ENCODE measurements around the gene ART1. TPM values are rescaled to one million over a fixed set of nuclear protein-coding genes. Genes with fewer than 3 reads are reported as not detected.
A peak's percentile ranks its signal among the peaks of the same experiment; 100 is the strongest.

The ART1 gene
- total RNA-seq, 3 donors from 2014 or later = 1.8 TPM; not detected in 2

DNA sequence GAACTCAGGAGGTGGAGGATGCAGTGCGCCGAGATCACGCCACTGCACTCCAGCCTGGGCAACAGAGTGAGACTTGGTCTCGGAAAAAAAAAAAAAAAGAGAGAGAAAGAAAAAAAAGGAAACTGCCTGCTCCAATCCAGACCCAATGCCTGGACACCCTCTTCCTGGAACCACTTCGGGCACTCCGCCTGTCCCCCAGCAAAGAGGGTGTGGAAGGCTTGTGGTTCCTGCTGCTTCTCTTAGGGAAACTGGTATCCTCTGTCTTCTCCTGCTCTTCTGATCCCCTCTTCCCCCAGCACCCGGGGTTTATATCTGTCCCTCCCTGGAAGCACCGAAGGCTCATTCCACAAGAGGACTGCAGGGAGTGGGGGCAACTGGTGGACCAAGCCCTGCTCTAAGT, 13.3 kb downstream of the ART1 start:
- TF ChIP-seq, protein P1, sequence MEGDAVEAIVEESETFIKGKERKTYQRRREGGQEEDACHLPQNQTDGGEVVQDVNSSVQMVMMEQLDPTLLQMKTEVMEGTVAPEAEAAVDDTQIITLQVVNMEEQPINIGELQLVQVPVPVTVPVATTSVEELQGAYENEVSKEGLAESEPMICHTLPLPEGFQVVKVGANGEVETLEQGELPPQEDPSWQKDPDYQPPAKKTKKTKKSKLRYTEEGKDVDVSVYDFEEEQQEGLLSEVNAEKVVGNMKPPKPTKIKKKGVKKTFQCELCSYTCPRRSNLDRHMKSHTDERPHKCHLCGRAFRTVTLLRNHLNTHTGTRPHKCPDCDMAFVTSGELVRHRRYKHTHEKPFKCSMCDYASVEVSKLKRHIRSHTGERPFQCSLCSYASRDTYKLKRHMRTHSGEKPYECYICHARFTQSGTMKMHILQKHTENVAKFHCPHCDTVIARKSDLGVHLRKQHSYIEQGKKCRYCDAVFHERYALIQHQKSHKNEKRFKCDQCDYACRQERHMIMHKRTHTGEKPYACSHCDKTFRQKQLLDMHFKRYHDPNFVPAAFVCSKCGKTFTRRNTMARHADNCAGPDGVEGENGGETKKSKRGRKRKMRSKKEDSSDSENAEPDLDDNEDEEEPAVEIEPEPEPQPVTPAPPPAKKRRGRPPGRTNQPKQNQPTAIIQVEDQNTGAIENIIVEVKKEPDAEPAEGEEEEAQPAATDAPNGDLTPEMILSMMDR (IDR thresholded peaks at IDR 0.05) = no peak

DNA sequence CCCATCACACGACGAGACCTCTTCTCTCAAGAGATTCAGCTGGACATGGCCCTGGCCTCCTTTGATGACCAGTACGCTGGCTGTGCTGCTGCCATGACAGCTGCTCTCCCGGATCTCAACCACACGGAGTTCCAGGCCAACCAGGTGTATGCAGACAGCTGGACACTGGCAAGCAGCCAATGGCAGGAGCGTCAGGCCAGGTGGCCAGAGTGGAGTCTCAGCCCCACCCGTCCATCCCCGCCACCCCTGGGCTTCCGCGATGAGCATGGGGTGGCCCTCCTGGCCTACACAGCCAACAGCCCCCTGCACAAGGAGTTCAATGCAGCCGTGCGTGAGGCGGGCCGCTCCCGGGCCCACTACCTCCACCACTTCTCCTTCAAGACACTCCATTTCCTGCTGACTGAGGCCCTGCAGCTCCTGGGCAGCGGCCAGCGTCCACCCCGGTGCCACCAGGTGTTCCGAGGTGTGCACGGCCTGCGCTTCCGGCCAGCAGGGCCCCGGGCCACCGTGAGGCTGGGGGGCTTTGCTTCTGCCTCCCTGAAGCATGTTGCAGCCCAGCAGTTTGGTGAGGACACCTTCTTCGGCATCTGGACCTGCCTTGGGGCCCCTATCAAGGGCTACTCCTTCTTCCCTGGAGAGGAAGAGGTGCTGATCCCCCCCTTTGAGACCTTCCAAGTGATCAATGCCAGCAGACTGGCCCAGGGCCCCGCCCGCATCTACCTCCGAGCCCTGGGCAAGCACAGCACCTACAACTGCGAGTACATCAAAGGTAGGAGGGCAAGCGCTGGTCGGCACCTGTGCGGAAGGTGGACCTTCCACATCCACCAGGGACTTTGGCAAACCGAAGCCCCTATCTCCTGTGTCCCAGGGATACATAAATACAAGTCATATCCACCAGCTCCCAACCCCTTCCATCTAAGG, 14.9 kb downstream of the ART1 start:
- no peaks in the 10 kb centered on the region for H3K36me3 ChIP-seq (ENCODE audit: low read depth)
- no peaks in the 10 kb centered on the region for H3K4me1 ChIP-seq (ENCODE audit: low read depth)
- no peaks in the 10 kb centered on the region for H3K9me3 ChIP-seq
- H3K4me3 ChIP-seq = no peak overlapping the region
- DNase-seq (no peak), ATAC-seq (peak; percentile 34)
- intact Hi-C loops (cut with DNase I, micrococcal nuclease) = no loop called here
- TF ChIP-seq, protein P1 (IDR thresholded peaks at IDR 0.05) = no peak

More for the DNA sequence above, 13.3 kb downstream of the ART1 start:
- Histone ChIP-seq H3K4me3 (no peak overlapping the region), H3K9me3 (no peaks in the 10 kb centered on the region), H3K4me1 (ENCODE audit: low read depth) (no peaks in the 10 kb centered on the region), H3K36me3 (ENCODE audit: low read depth) (no peaks in the 10 kb centered on the region)
- intact Hi-C loops (cut with DNase I, micrococcal nuclease) = no loop called here
- ATAC-seq (no peak), DNase-seq (no peak)

DNA sequence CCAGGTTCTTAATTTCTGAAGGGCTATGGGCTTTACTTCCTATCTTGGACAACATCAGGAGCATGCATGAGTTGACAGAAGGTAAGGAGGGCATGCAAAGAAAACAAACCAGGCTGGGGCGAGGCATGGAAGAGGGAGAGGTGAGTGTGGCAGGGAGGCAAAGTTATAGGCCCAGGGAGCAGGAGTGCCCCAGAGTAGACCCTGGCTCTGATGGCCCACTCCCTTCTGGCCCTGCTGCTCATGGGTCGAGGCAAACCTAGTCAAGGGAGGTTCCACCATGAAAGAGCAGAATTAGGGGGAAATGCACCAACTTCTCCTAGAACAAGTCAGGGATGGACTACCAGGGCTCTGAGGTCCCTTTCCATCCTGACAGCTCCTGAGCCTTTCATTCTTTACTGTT, 16.0 kb downstream of the ART1 start:
- DNase-seq = no peak
- no peak for ATAC-seq
- intact Hi-C loops (cut with DNase I, micrococcal nuclease) = no loop called here
- Histone ChIP-seq H3K4me1 (ENCODE audit: low read depth) (no peaks in the 10 kb centered on the region), H3K9me3 (no peaks in the 10 kb centered on the region), H3K4me3 (no peak overlapping the region), H3K36me3 (ENCODE audit: low read depth) (no peaks in the 10 kb centered on the region)
- TF ChIP-seq, protein P1 (IDR thresholded peaks at IDR 0.05) = no peak

DNA sequence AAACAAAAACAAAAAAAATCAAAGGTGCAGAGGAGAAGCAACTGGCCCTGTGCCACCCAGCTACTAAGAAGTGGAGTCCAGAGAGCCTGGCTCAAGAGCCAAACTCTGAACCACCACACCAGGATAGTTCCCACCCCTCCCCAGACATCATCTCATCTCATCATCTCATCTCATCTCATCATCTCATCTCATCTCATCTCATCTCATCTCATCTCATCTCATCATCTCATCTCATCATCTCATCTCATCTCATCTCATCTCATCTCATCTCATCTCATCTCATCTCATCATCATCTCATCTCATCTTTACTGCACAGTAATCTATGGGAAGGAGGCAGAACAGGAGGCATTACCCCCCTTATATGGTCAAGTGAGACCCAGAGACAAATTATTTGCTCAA, 17.9 kb downstream of the ART1 start:
- no peak for DNase-seq
- Histone ChIP-seq H3K36me3 (ENCODE audit: low read depth) (no peaks in the 10 kb centered on the region), H3K9me3 (no peaks in the 10 kb centered on the region), H3K4me1 (ENCODE audit: low read depth) (no peaks in the 10 kb centered on the region), H3K4me3 (no peak overlapping the region)
- TF ChIP-seq, protein P1 (IDR thresholded peaks at IDR 0.05) = no peak
- intact Hi-C loops (cut with DNase I, micrococcal nuclease) = no loop called here
- no peak for ATAC-seq

DNA sequence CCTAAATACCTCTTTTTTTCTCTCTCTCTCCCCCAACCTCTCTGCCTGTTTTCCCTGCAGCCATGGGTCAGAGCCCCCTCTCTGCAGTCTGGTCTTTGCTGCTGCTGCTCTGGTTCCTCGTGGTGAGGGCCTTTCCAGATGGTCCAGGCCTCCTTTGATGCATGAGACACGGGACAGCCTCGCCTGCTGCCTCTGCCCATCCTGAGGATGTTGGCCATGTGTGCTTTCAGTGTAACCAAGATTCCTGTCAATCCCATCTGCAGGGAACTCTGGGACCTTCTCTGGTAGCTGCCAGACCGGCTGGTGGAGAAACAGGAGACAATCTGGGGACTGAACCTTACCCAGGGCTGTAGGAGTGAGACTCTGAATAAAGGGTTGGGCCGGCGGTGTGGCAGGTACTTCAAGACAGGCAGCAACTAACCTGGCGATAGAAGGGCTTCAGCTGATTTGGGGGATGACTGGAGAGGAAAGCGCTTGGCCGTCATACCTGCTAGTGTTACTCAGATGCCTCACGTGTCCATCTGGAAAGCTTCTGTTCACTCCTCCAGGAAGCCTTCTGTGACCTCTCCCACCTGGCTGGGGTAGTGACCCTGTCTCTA, 19.2 kb downstream of the ART1 start:
- Histone ChIP-seq H3K36me3 (ENCODE audit: low read depth) (no peaks in the 10 kb centered on the region), H3K4me1 (ENCODE audit: low read depth) (no peaks in the 10 kb centered on the region), H3K4me3 (no peak overlapping the region), H3K9me3 (no peaks in the 10 kb centered on the region)
- ATAC-seq (no peak), DNase-seq (no peak)
- intact Hi-C loops (cut with DNase I, micrococcal nuclease) = no loop called here
- TF ChIP-seq, protein P1 (IDR thresholded peaks at IDR 0.05) = no peak

Measured in mucosa of descending colon (tissue), 3 donors.